K562 (cell line): ENCODE results near the gene TESK2. TPM values are rescaled to one million over a fixed set of nuclear protein-coding genes. Genes with fewer than 3 reads are reported as not detected.

Source experiments
- ATAC-seq: fragments of 200-7000 bp; cut with Tn5 transposase; 3 replicates; pipeline ENCODE4 v1.9.1; 2020; ENCODE audit warnings: moderate library complexity
- BruUV-seq: library from RNA; stranded (reverse); fragments of 400-500 nt; replicated peaks from 2 replicates; lab custom pipeline; 2021; lab: Mats Ljungman, UMichigan
- CTCF ChIA-PET: fragments of 300-600 bp; formaldehyde crosslinking; extraction: SDS; loops from one replicate; lab custom pipeline; 2021; ENCODE audit warnings: low intra/inter-chr PET ratio; lab: Yijun Ruan, JAX
- POLR2A ChIA-PET: fragments of 300-600, 350-650 bp; sonication (Branson Sonifier 250); formaldehyde crosslinking; extraction: SDS; loops from one replicate; lab custom pipeline; 2021; ENCODE audit warnings: antibody characterized with exemption, inconsistent platforms; lab: Yijun Ruan, JAX
- DNase-seq, 4 experiments: peaks; one replicate each; pipeline versions ENCODE4 v3.0.0 to v3.0.0-alpha.2; 2011 to 2018; ENCODE audit warnings: low spot score in 3 of 4, mixed read lengths in 3 of 4; ENCODE audit errors: extremely low read depth in 1 of 4
- FAIRE-seq: peaks from 2 replicates; lab custom pipeline; 2011; peaks lifted over from hg19 to GRCh38; lab: Jason Lieb, UNC
- H2AFZ ChIP-seq: 2 replicates; pipeline ENCODE4 v1.6.0; 2011; ENCODE audit warnings: low read depth, low read length, control low read depth, inconsistent platforms
- H3K27ac ChIP-seq: fragments of 200-600 bp; 3 replicates; pipeline ENCODE4 v1.8.0; 2011; ENCODE audit warnings: low read depth, mild to moderate bottlenecking, control low read depth, inconsistent platforms, low read length, moderate library complexity, mixed read lengths; ENCODE audit errors: extremely low read depth
- H3K27me3 ChIP-seq, 2 experiments: fragments of 300-600 bp in 1 of 2; 2 replicates in 1 of 2; 3 replicates in 1 of 2; pipeline versions ENCODE4 v1.6.0 to v1.8.0; 2011; ENCODE audit warnings: inconsistent platforms in 2 of 2, low read length in 2 of 2, mild to moderate bottlenecking in 1 of 2, mixed read lengths in 1 of 2, moderate library complexity in 1 of 2; ENCODE audit not compliant: control insufficient read depth in 2 of 2, insufficient read depth in 2 of 2
- H3K36me3 ChIP-seq: fragments of 300-600 bp; 3 replicates; pipeline ENCODE4 v1.8.0; 2011; ENCODE audit warnings: mild to moderate bottlenecking, low read length, inconsistent platforms; ENCODE audit not compliant: control insufficient read depth, insufficient read depth
- H3K4me1 ChIP-seq, 2 experiments: fragments of 200-600 bp in 1 of 2; replicated peaks in 1 of 2; 2 replicates in 1 of 2; 3 replicates in 1 of 2; pipeline versions ENCODE4 v1.5.1 to v1.8.0; 2011; ENCODE audit warnings: inconsistent platforms in 2 of 2, low read length in 2 of 2, mild to moderate bottlenecking in 1 of 2, mixed read lengths in 1 of 2, moderate library complexity in 1 of 2; ENCODE audit not compliant: control insufficient read depth in 2 of 2, insufficient read depth in 2 of 2
- H3K4me2 ChIP-seq: 2 replicates; pipeline ENCODE4 v1.6.1; 2011; ENCODE audit warnings: low read length, control low read depth, inconsistent platforms, mixed read lengths; ENCODE audit not compliant: insufficient read depth
- H3K4me3 ChIP-seq: fragments of 200-600 bp; sonication (generic), shearing (Covaris generic); 2 replicates; pipeline ENCODE4 v1.5.1; 2016; ENCODE audit warnings: control low read depth, inconsistent platforms
- H3K79me2 ChIP-seq: fragments of 200-600 bp; 3 replicates; pipeline ENCODE4 v1.8.0; 2011; ENCODE audit warnings: low read length, inconsistent platforms; ENCODE audit not compliant: control insufficient read depth, insufficient read depth
- H3K9ac ChIP-seq, 2 experiments: 2 replicates each; pipeline versions ENCODE4 v1.6.0 to v1.6.1; 2011; ENCODE audit warnings: low read depth in 2 of 2, low read length in 2 of 2, control low read depth in 1 of 2, inconsistent platforms in 1 of 2, mild to moderate bottlenecking in 1 of 2, mixed read lengths in 1 of 2; ENCODE audit not compliant: insufficient read depth in 1 of 2
- H3K9me1 ChIP-seq: one replicate; pipeline ENCODE4 v1.6.0; 2011; ENCODE audit warnings: inconsistent platforms, mild to moderate bottlenecking, low read length, moderate library complexity; ENCODE audit not compliant: control insufficient read depth, insufficient read depth
- H3K9me3 ChIP-seq: replicated peaks from 2 replicates; pipeline ENCODE4 v1.5.1; 2011; ENCODE audit warnings: low read depth, low read length, inconsistent platforms; ENCODE audit not compliant: control insufficient read depth, insufficient read depth
- H4K20me1 ChIP-seq: replicated peaks from 2 replicates; pipeline ENCODE4 v1.6.1; 2011; ENCODE audit warnings: low read length, inconsistent platforms, mixed read lengths; ENCODE audit not compliant: control insufficient read depth, insufficient read depth
- ARNT ChIP-seq, 2 experiments: fragments of 450-650 bp; IDR thresholded peaks; 2 replicates each; pipeline ENCODE4 v1.6.1; 2016; ENCODE audit warnings: mild to moderate bottlenecking in 1 of 2
- BRF2 ChIP-seq: IDR thresholded peaks from 3 replicates; pipeline ENCODE4 v1.6.1; 2011; ENCODE audit warnings: borderline replicate concordance, mild to moderate bottlenecking; ENCODE audit not compliant: insufficient read length, insufficient read depth
- CAMTA2 ChIP-seq: fragments of 250-450 bp; sonication (Bioruptor Pico); conservative IDR thresholded peaks from 2 replicates; pipeline ENCODE4 v1.5.1; 2022
- CBFA2T3 ChIP-seq: fragments of 450-650 bp; IDR thresholded peaks from 2 replicates; pipeline ENCODE4 v1.6.1; 2017
- DNMT1 ChIP-seq: fragments of 450-650 bp; IDR thresholded peaks from 2 replicates; pipeline ENCODE4 v1.6.1; 2016; ENCODE audit warnings: antibody characterized with exemption, mild to moderate bottlenecking
- ESRRB ChIP-seq: fragments of 250-450 bp; sonication (Bioruptor Pico); IDR thresholded peaks from 2 replicates; pipeline ENCODE4 v1.5.0; 2020; ENCODE audit warnings: mild to moderate bottlenecking, moderate library complexity, borderline replicate concordance
- FOXA1 ChIP-seq: fragments of 450-650 bp; IDR thresholded peaks from 2 replicates; pipeline ENCODE4 v1.6.1; 2016; ENCODE audit warnings: mild to moderate bottlenecking, borderline replicate concordance
- GABPB1 ChIP-seq: sonication (generic); formaldehyde crosslinking; IDR thresholded peaks from 2 replicates; pipeline ENCODE4 v1.8.0; 2022; ENCODE audit warnings: mild to moderate bottlenecking, missing genetic modification reagents
- GABPB2 ChIP-seq: fragments of 250-450 bp; sonication (Bioruptor Pico); conservative IDR thresholded peaks from 2 replicates; pipeline ENCODE4 v1.5.1; 2021; ENCODE audit warnings: mild to moderate bottlenecking
- GMEB1 ChIP-seq: fragments of 250-450 bp; sonication (Bioruptor Pico); IDR thresholded peaks from 2 replicates; pipeline ENCODE4 v1.4.0; 2020; ENCODE audit warnings: mild to moderate bottlenecking
- KAT7 ChIP-seq: sonication (generic); formaldehyde crosslinking; IDR thresholded peaks from 2 replicates; pipeline ENCODE4 v1.8.0; 2022; ENCODE audit warnings: missing genetic modification reagents, mild to moderate bottlenecking, borderline replicate concordance
- RAD21 ChIP-seq, 2 experiments: fragments of 250-450 bp in 1 of 2; fragments of 450-650 bp in 1 of 2; sonication (Bioruptor Pico) in 1 of 2; formaldehyde crosslinking in 1 of 2; IDR thresholded peaks in 1 of 2; conservative IDR thresholded peaks in 1 of 2; 2 replicates each; pipeline versions ENCODE4 v1.4.0 to v1.8.0; 2020 to 2022; ENCODE audit warnings: mild to moderate bottlenecking in 2 of 2, moderate library complexity in 1 of 2
- TBL1XR1 ChIP-seq, 2 experiments: IDR thresholded peaks; 2 replicates each; pipeline ENCODE4 v1.6.1; 2012; ENCODE audit warnings: improper control_type of control experiment in 2 of 2, low read length in 2 of 2, mild to moderate bottlenecking in 1 of 2
- XRCC4 ChIP-seq: IDR thresholded peaks from one replicate; pipeline ENCODE4 v1.6.1; 2011; ENCODE audit not compliant: insufficient read depth, insufficient read length; ENCODE audit errors: extremely low read depth
- ZFP36 ChIP-seq: fragments of 150-350 bp; IDR thresholded peaks from 2 replicates; pipeline ENCODE4 v1.6.1; 2018; ENCODE audit warnings: low read length, low read depth; ENCODE audit not compliant: partially characterized antibody
- ZNF175 ChIP-seq: fragments of 200-800 bp; sonication (Bioruptor generic); IDR thresholded peaks from 2 replicates; pipeline ENCODE4 v1.6.1; 2016; ENCODE audit warnings: low read depth, mild to moderate bottlenecking, missing genetic modification characterization, missing compliant biosample characterization
- ZNF184 ChIP-seq: sonication (generic); formaldehyde crosslinking; IDR thresholded peaks from 2 replicates; pipeline ENCODE4 v1.5.0; 2020; ENCODE audit warnings: missing genetic modification reagents
- WGBS: fragments of 100-300 bp; shearing (Covaris generic); methylation state at CpG from one replicate; pipeline ENCODE4 v1.1.6; 2016; ENCODE audit warnings: low coverage, mixed read lengths; ENCODE audit not compliant: insufficient coverage; ENCODE audit errors: missing lambda C conversion rate; 5-methylcytosine and 5-hydroxymethylcytosine counted together
- in situ Hi-C: fragments of 300-500 bp; cut with MboI; formaldehyde crosslinking; loops from 4 replicates; pipeline ENCODE4 v1.15.0; 2018; ENCODE audit warnings: inconsistent platforms, mixed read lengths
- intact Hi-C: fragments of 100-400 bp; cut with micrococcal nuclease; formaldehyde crosslinking; loops from 2 replicates; pipeline ENCODE4 v1.14.2; 2022
- polyA plus RNA-seq, 8 experiments: library from polyadenylated mRNA; depleted of rRNA in 4 of 8; stranded (reverse) in 5 of 8; unstranded in 3 of 8; fragments of >200 nt; fragmentation: Nextera tagmentation in 2 of 8; fragmentation: Illumina TruSeq in 1 of 8; extraction: Ambion mirVana in 2 of 8; extraction: Trizol in 1 of 8; gene quantifications; 2 replicates each; pipeline versions ENCODE4 v1.2.1 to v1.2.3, GENCODE V29; 2011 to 2014; ENCODE audit warnings: inconsistent platforms in 1 of 8, missing spikeins in 1 of 8
- total RNA-seq, 7 experiments: library from RNA; depleted of rRNA in 6 of 7; stranded (reverse); fragments of >200 nt in 6 of 7; fragmentation: Illumina TruSeq in 2 of 7; extraction: Trizol in 2 of 7; gene quantifications; 2 replicates each; pipeline versions ENCODE4 v1.2.1 to v1.2.3, GENCODE V29; 2011 to 2021; ENCODE audit warnings: low replicate concordance in 1 of 7

TESK2 gene
- total and polyA plus RNA-seq, 9 of the 15 experiments (the other 6 are each of a cell fraction or from before 2014, with no cell fraction given) = 1.6 to 5.3 (median 3.7) TPM

GRCh38 chr1:45516465-45516864 lies 25.5 kb upstream of the TESK2 start:
- CTCF ChIA-PET = no interaction called here
- Histone ChIP-seq H3K27me3 (no peaks in the 10 kb centered on the region), H4K20me1 (peaks cover 21% of the 10 kb centered on the region), H3K36me3 (peaks cover 80% of the 10 kb centered on the region), H3K4me2 (no peak overlapping the region), H3K9ac (peak overlapping the region in 1 of 2 experiments; percentile 29; a peak in 1 of 4 replicates), H3K4me1 (peaks cover 12 to 13% of the 10 kb centered on the region in 2 experiments), H2AFZ (no peak overlapping the region), H3K79me2 (peaks cover 63% of the 10 kb centered on the region), H3K4me3 (no peak overlapping the region), H3K9me3 (no peaks in the 10 kb centered on the region), H3K27ac (no peak overlapping the region), H3K9me1 (no peaks in the 10 kb centered on the region)
- ATAC-seq (no peak), FAIRE-seq (no peak), DNase-seq (no peak)
- 84% methylated on average over 4 of the region's 4 CpGs for WGBS
- no peak for TF ChIP-seq GABPB1 (CRISPR knock-in tag)
- no peak for TF ChIP-seq TBL1XR1 (IDR thresholded peaks at IDR 0.05; ENCODE audit: low read length in 2 of 2)
- TF ChIP-seq BRF2 = no peak
- TF ChIP-seq CBFA2T3 = no peak
- TF ChIP-seq KAT7 = no peak
- no peak for TF ChIP-seq RAD21 (CRISPR knock-in tag; conservative IDR thresholded peaks at IDR 0.05 in 1 of 2, IDR thresholded peaks at IDR 0.05 in 1 of 2)
- TF ChIP-seq ZNF175 (CRISPR knock-in tag) = no peak
- TF ChIP-seq XRCC4 = no peak
- TF ChIP-seq CAMTA2 (CRISPR knock-in tag) = no peak
- no peak for TF ChIP-seq ZFP36
- TF ChIP-seq ESRRB (CRISPR knock-in tag) = no peak
- TF ChIP-seq FOXA1 = no peak
- TF ChIP-seq GMEB1 = no peak
- TF ChIP-seq ZNF184 = no peak
- no peak for TF ChIP-seq GABPB2 (CRISPR knock-in tag)
- TF ChIP-seq ARNT (IDR thresholded peaks at IDR 0.05) = no peak
- TF ChIP-seq DNMT1 = no peak
- no TSS peak for BruUV-seq
- intact Hi-C loops = no loop called here
- POLR2A ChIA-PET = interaction anchor here (0.5 to 4.8 kb wide), 9 partner anchors 9 to 798 kb away, joined by 3 to 31 read pairs (median 4); partner anchors contain the start of genes CCDC163 and NASP
- in situ Hi-C loops = no loop called here
